ENCODE data around the gene IVD.
"Not testable (repeated sequence)": the region's sequence is repeated elsewhere in the genome, so short reads cannot be mapped to it uniquely, and the experiment has no call there.

IVD gene

GRCh38 chr15:40439960-40440742 is 34.6 kb downstream of the IVD start:
- DNase-seq (ENCODE audit: low spot score) = peak; percentile 49

GRCh38 chr15:40440743-40441564 is 35.4 kb downstream of the IVD start, which contains the start of gene BAHD1:
Gene BAHD1 (plus strand): TSS chr15:40440953. CDS start chr15:40458465, 17,512 bp downstream.
- DNase-seq (ENCODE audit: low spot score) = peak; percentile 99

GRCh38 chr15:40441565-40442531 is 36.3 kb downstream of the IVD start:
- DNase-seq (ENCODE audit: low spot score) = no peak

GRCh38 chr15:40443255-40443654 is 37.7 kb downstream of the IVD start:
- no peak for DNase-seq (ENCODE audit: low spot score)

GRCh38 chr15:40443846-40444245 is 38.3 kb downstream of the IVD start:
- no peak for DNase-seq (ENCODE audit: low spot score)

DNA sequence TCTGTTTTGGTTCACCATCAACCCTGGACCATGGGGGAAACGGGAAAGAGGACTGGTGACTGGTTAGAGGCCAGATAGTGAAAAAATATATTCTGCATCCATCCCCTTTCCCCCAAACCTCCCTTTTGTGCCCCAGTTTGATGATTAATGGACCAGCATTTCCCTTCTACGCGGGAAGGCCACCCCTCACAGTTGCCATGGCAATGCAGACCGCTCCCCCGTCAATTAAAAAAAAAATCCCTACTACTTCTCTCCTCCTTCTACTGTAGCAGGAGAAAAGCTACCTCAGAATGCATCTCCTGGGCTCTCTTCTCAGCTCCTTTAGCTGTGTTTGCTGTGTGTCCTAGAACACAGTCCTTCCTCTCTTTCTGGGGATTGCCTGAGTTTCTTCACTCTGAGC is 39.1 kb downstream of the IVD start:
- no peak for DNase-seq (ENCODE audit: low spot score)

GRCh38 chr15:40445421-40445922 is 39.9 kb downstream of the IVD start:
- no peak for DNase-seq (ENCODE audit: low spot score)

- DNase-seq (ENCODE audit: low spot score) = no peak
Measured at GRCh38 chr15:40446144-40446543, 40.5 kb downstream of the IVD start.

GRCh38 chr15:40448354-40448753 is 42.8 kb downstream of the IVD start:
- no peak for DNase-seq (ENCODE audit: low spot score)

- DNase-seq (ENCODE audit: low spot score) = no peak
Measured at GRCh38 chr15:40449275-40449674, 43.7 kb downstream of the IVD start.

GRCh38 chr15:40450047-40450446 is 44.5 kb downstream of the IVD start:
- no peak for DNase-seq (ENCODE audit: low spot score)

DNA sequence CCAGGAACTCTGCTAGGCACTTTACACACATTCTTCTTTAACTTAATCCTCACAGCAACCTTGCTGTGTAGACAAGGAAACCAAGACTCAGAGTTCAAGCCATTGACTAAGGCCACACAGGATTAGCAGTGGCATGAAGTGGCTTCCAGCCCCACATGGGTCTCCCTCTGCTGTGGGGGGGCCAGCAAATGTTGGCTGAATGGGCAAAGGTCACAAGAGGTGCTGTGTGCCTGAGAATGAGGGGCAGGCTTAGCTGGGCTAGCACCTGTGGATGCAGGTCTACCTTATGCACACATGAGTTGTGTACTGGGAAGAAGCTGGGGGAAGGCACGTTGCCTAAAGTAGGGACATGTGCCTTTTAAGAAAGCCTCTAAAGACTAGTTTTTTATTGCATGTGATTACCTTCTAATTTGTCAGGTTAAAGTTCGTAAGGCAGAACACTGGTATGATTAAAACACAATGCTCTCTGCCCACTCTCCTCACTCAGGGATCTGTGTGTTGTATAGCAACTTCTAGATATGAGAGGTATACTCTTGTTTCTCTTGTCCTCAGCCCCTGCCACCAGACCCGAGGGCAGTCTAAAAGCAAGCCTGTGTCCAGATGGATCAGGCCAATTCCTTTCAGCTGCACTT is 46.0 kb downstream of the IVD start:
- DNase-seq (ENCODE audit: low spot score) = no peak

- DNase-seq (ENCODE audit: low spot score) = no peak
Measured at GRCh38 chr15:40452296-40453090, 46.9 kb downstream of the IVD start.

DNA sequence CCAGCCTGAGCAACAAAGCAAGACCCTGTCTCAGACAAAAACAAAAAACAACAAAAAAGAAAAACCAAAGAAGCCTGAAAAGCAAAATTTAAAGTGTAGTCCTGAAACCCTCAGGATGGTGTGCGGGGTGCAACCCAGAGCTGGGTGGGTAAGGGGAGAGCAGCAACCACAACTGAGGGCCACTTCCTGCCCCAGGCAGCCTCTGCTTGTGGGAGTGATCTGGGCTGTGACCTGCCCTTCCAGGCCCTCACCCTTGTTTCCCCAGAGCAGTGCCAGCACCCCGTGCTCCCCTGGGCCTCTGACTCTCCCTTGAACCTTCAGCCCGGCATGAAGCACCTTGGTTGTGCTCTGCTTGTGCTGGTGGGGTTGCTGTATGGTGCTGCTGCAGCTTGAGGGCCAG is 48.3 kb downstream of the IVD start:
- DNase-seq (ENCODE audit: low spot score) = not testable (repeated sequence)

DNA sequence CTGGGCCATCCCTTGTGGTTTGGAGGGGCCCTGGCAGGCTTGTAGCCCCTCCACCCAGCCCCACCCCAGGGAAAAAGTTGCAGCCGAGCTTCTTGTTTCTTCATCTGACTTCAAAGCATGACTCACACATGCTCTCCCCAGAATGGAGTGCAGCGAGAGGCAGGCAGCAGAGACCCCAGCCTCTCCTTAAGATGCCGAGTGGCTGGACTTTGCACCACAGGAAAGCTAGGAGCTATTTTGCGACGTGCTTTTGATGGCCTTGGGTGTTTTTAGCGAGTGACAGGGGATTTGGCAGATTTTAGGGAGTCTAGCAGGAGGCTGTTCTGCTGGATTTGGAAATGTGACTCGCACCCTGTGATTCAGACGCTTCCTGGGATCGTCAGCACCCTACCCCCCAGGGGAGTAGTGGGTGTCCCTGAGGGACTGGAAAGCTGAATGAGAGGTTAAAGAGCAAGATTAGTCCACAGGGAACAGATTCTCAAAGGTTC is 49.4 kb downstream of the IVD start:
- DNase-seq (ENCODE audit: low spot score) = no peak

DNA sequence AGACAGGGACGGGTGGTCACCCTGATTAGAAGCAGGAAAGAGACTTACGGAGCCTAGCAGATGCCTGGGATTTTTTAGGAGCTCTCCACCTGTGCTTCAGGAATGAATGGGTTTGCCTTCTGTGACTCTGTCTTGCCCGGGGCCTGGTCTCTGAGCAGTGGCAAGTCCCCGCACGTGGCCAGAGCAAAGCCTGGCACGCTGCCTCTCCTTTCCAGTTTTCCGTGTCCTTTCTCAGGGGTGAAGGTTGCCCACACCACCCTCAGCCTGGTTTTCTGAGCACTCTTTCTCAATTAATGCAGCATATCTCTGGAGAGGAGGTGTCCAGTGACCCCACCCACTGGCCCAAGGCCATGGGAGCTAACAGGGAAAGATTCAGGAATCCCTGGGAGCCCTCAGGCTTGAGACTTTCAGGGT is 50.7 kb downstream of the IVD start:
- DNase-seq (ENCODE audit: low spot score) = no peak

DNA sequence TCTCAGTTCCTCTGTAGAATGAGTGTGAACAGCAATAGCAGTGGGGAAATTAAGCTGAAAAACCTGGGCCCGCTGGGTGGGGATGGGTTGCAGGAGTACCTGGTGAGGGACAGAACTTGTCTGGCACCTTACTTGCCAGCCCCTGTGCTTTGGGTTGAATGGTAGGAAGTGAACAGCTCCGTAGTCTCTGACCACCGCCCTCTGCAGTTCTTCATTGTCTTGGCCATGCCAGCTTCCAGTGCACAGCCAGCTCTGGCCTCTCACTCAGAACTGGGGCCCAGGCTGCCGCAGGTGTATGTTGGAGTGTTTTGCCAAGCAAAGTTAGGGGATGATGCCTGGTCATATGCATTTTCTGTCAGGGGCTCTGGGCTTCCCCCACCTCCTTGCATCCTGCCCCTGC is 51.1 kb downstream of the IVD start:
- no peak for DNase-seq (ENCODE audit: low spot score)

DNA sequence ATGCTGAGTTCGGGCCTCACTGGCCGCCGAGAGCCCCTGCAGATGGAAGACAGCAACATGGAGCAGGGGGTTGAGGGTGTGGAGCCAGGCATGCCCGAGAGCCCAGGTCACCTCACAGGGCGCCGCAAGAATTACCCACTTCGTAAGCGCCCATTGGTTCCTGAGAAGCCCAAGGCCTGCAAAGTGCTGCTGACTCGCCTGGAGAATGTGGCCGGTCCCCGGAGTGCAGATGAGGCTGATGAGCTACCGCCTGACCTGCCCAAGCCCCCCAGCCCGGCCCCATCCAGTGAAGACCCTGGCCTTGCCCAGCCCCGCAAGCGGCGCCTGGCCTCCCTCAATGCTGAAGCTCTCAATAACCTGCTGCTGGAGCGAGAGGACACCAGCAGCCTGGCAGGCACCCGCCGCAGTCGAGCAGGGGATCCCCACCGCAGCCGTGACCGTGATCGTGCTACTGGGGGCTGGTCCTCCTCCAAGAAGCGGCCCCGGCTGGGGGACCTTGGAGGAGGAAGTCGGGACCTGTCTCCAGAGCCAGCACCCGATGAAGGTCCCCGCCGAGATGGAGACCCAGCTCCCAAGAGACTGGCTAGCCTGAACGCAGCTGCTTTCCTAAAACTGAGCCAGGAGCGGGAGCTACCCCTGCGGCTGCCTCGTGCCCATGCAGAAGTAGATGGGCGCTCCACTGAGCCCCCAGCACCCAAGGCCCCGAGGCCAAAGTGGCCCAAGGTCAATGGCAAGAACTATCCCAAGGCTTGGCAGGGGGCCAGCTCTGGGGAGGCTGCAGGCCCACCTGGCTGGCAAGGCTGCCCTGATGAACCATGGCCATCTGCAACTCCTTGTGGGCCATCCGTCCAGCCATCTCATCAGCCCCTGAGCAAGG is 53.1 kb downstream of the IVD start:
- no peak for DNase-seq (ENCODE audit: low spot score)

DNA sequence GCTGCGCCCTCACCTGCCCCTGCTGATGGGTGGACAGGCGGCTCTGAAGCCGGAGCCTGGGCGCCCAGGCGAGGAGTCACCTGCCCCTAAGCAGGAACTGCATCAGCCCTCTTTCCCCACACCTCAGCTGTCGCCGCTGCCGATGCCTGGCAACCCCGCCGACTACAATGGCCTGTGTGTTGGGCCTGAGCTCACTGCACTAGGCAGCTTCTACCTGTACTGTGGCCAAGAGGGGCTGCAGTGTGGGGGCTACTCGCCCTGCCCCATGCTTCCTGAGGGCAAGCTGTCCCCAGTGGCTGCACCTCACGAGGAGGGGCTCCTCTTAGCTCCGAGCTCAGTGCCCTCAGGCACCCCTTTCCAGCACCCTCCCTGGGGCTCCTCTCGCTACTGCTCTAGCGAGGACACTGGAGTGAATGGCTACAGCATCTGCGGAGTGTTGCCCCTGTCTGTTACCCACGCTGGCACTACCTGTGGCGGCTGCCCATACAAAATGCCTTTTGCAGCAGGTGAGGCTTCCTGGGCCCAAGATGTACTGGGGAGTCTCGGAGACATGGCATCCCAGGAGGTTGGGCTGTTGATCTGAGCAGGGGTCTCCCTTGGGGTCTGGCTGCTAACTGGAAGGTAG is 53.9 kb downstream of the IVD start:
- no peak for DNase-seq (ENCODE audit: low spot score)

Measured in HuH-7 (cell line).